GM23338 (cell line): ENCODE results near the gene C22orf15. TPM values are rescaled to one million over a fixed set of nuclear protein-coding genes. Genes with fewer than 3 reads are reported as not detected.
A peak's percentile ranks its signal among the peaks of the same experiment; 100 is the strongest.

Experiments used
- ATAC-seq: fragments of 200-7000 bp; cut with Tn5 transposase; 3 replicates; pipeline ENCODE4 v1.9.1; 2020
- DNase-seq: peaks from one replicate; pipeline ENCODE4 v3.0.0-alpha.2; 2015; ENCODE audit warnings: low spot score
- H2AFZ ChIP-seq: fragments of 200-600 bp; sonication (generic); 2 replicates; pipeline ENCODE4 v1.8.0; 2016; ENCODE audit warnings: antibody characterized with exemption, mild to moderate bottlenecking, moderate library complexity
- H3F3A ChIP-seq: fragments of 200-600 bp; sonication (generic); replicated peaks from 2 replicates; pipeline ENCODE4 v1.8.0; 2017; ENCODE audit warnings: antibody characterized with exemption, mixed run types, low read depth
- H3K27ac ChIP-seq: fragments of 200-600 bp; sonication (generic); 2 replicates; pipeline ENCODE4 v1.6.1; 2016; ENCODE audit warnings: low read depth
- H3K27me3 ChIP-seq: fragments of 200-600 bp; sonication (generic); 2 replicates; pipeline ENCODE4 v1.8.0; 2016; ENCODE audit warnings: mild to moderate bottlenecking, mixed run types, moderate library complexity; ENCODE audit not compliant: insufficient read depth
- H3K36me3 ChIP-seq: fragments of 200-600 bp; sonication (generic); 2 replicates; pipeline ENCODE4 v1.8.0; 2016; ENCODE audit warnings: mild to moderate bottlenecking; ENCODE audit not compliant: insufficient read depth
- H3K4me1 ChIP-seq: fragments of 200-600 bp; sonication (generic); 2 replicates; pipeline ENCODE4 v1.8.0; 2016; ENCODE audit warnings: mild to moderate bottlenecking, moderate library complexity; ENCODE audit not compliant: insufficient read depth
- H3K4me2 ChIP-seq: fragments of 200-600 bp; sonication (generic); 2 replicates; pipeline ENCODE4 v1.7.1; 2017; ENCODE audit warnings: mixed run types
- H3K4me3 ChIP-seq: fragments of 200-600 bp; sonication (generic); 2 replicates; pipeline ENCODE4 v1.6.1; 2016; ENCODE audit warnings: mixed run types
- H3K79me2 ChIP-seq: fragments of 200-600 bp; sonication (generic); replicated peaks from 2 replicates; pipeline ENCODE4 v1.8.0; 2017; ENCODE audit warnings: mild to moderate bottlenecking; ENCODE audit not compliant: insufficient read depth
- H3K9me2 ChIP-seq: fragments of 200-600 bp; sonication (generic); 2 replicates; pipeline ENCODE4 v1.8.0; 2017; ENCODE audit not compliant: insufficient read depth
- H4K20me1 ChIP-seq: fragments of 200-600 bp; sonication (generic); replicated peaks from 2 replicates; pipeline ENCODE4 v1.8.0; 2017; ENCODE audit warnings: mild to moderate bottlenecking; ENCODE audit not compliant: insufficient read depth
- H3K27ac Mint-ChIP-seq: 2 replicates; pipeline ENCODE4 v1.8.0; 2020; ENCODE audit warnings: inconsistent platforms, mild to moderate bottlenecking, moderate library complexity, mixed read lengths
- H3K27me3 Mint-ChIP-seq: 3 replicates; pipeline ENCODE4 v1.8.0; 2022; ENCODE audit warnings: low read depth, mild to moderate bottlenecking, moderate library complexity, mixed read lengths, inconsistent platforms; ENCODE audit not compliant: insufficient read depth, poor library complexity
- H3K36me3 Mint-ChIP-seq: 3 replicates; pipeline ENCODE4 v1.8.0; 2021; ENCODE audit warnings: low read depth, mild to moderate bottlenecking, inconsistent platforms, moderate library complexity, mixed read lengths
- H3K4me1 Mint-ChIP-seq: 3 replicates; pipeline ENCODE4 v1.8.0; 2020; ENCODE audit warnings: mild to moderate bottlenecking, inconsistent platforms, mixed read lengths
- H3K4me3 Mint-ChIP-seq: 3 replicates; pipeline ENCODE4 v1.8.0; 2021; ENCODE audit warnings: moderate library complexity, mild to moderate bottlenecking, inconsistent platforms, mixed read lengths
- H3K9me3 Mint-ChIP-seq: 3 replicates; pipeline ENCODE4 v1.8.0; 2020; ENCODE audit warnings: moderate library complexity, mild to moderate bottlenecking, inconsistent platforms, mixed read lengths
- JUNB ChIP-seq: IDR thresholded peaks from one replicate; pipeline ENCODE4 v1.6.1; 2016; ENCODE audit warnings: antibody characterized with exemption; ENCODE audit not compliant: unreplicated experiment
- NANOG ChIP-seq: IDR thresholded peaks from 2 replicates; pipeline ENCODE4 v1.6.1; 2016; ENCODE audit warnings: antibody characterized with exemption, borderline replicate concordance
- POLR2AphosphoS5 ChIP-seq: IDR thresholded peaks from 2 replicates; pipeline ENCODE4 v1.6.1; 2016; ENCODE audit warnings: antibody characterized with exemption, low read depth
- STAT1 ChIP-seq: IDR thresholded peaks from one replicate; pipeline ENCODE4 v1.6.1; 2016; ENCODE audit warnings: antibody characterized with exemption; ENCODE audit not compliant: unreplicated experiment
- polyA plus RNA-seq: library from polyadenylated mRNA; unstranded; fragments of >200 nt; fragmentation: Nextera tagmentation; extraction: Ambion mirVana; gene quantifications from 2 replicates; pipeline ENCODE4 v1.2.1, GENCODE V29; 2016
- total RNA-seq: library from RNA; depleted of rRNA; stranded (reverse); fragments of >200 nt; shearing (Covaris generic); gene quantifications from 2 replicates; pipeline ENCODE4 v1.2.3, GENCODE V29; 2014
- TF ChIP-seq, protein P1 (sequence below): fragments of 250-450 bp; sonication (Bioruptor Pico); IDR thresholded peaks from 2 replicates; pipeline ENCODE4 v1.5.0; 2020; ENCODE audit warnings: mild to moderate bottlenecking, moderate library complexity
- TF ChIP-seq, protein P2 (sequence below), 2 experiments: fragments of 200-600 bp in 1 of 2; sonication (generic) in 1 of 2; conservative IDR thresholded peaks; 2 replicates each; pipeline versions ENCODE4 v1.5.1 to v1.6.1; 2016 to 2017; ENCODE audit warnings: antibody characterized with exemption in 2 of 2, low read depth in 2 of 2, mild to moderate bottlenecking in 2 of 2, moderate library complexity in 1 of 2

Gene C22orf15
- total and polyA plus RNA-seq, 2 experiments from 2014 or later, result 3.6 to 9.3 TPM

DNA sequence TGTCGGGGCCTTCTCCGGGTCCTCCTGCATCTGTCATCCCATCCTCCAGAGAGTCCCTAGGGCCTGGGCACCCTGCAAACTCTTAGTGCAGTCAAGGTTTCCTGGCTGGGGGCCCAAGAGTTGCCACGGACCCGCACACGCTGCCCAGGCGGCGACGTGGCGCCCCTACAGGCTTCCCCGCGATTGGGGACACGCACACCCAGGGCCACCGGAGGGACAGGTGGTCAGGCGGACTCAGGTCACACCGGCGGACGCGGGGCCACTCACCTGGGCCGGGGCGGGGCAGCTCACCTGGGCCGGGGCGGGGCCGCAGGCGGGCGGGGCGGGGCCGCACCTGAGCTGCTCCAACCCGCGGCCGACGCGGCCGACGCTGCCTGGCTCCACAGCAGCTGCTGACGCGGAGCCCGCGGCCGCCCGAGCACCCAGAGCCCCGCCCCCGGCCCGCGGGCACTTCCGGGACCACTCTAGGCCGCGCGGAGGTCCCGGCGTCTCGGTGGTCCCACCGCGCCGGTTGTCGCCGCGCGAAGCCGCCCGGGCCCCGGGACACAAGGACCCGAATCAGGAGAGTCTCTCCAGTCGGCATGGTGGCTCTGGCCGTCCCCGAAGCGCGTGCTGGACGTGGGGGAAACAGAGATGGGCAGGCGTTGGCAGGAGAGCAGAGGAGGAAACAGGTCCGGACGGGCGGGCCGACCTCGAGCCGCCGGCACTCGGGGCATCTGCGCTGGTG is 11.9 kb upstream of the C22orf15 start, which contains the start of gene ZNF70 (continued):
- TF ChIP-seq, protein P1, sequence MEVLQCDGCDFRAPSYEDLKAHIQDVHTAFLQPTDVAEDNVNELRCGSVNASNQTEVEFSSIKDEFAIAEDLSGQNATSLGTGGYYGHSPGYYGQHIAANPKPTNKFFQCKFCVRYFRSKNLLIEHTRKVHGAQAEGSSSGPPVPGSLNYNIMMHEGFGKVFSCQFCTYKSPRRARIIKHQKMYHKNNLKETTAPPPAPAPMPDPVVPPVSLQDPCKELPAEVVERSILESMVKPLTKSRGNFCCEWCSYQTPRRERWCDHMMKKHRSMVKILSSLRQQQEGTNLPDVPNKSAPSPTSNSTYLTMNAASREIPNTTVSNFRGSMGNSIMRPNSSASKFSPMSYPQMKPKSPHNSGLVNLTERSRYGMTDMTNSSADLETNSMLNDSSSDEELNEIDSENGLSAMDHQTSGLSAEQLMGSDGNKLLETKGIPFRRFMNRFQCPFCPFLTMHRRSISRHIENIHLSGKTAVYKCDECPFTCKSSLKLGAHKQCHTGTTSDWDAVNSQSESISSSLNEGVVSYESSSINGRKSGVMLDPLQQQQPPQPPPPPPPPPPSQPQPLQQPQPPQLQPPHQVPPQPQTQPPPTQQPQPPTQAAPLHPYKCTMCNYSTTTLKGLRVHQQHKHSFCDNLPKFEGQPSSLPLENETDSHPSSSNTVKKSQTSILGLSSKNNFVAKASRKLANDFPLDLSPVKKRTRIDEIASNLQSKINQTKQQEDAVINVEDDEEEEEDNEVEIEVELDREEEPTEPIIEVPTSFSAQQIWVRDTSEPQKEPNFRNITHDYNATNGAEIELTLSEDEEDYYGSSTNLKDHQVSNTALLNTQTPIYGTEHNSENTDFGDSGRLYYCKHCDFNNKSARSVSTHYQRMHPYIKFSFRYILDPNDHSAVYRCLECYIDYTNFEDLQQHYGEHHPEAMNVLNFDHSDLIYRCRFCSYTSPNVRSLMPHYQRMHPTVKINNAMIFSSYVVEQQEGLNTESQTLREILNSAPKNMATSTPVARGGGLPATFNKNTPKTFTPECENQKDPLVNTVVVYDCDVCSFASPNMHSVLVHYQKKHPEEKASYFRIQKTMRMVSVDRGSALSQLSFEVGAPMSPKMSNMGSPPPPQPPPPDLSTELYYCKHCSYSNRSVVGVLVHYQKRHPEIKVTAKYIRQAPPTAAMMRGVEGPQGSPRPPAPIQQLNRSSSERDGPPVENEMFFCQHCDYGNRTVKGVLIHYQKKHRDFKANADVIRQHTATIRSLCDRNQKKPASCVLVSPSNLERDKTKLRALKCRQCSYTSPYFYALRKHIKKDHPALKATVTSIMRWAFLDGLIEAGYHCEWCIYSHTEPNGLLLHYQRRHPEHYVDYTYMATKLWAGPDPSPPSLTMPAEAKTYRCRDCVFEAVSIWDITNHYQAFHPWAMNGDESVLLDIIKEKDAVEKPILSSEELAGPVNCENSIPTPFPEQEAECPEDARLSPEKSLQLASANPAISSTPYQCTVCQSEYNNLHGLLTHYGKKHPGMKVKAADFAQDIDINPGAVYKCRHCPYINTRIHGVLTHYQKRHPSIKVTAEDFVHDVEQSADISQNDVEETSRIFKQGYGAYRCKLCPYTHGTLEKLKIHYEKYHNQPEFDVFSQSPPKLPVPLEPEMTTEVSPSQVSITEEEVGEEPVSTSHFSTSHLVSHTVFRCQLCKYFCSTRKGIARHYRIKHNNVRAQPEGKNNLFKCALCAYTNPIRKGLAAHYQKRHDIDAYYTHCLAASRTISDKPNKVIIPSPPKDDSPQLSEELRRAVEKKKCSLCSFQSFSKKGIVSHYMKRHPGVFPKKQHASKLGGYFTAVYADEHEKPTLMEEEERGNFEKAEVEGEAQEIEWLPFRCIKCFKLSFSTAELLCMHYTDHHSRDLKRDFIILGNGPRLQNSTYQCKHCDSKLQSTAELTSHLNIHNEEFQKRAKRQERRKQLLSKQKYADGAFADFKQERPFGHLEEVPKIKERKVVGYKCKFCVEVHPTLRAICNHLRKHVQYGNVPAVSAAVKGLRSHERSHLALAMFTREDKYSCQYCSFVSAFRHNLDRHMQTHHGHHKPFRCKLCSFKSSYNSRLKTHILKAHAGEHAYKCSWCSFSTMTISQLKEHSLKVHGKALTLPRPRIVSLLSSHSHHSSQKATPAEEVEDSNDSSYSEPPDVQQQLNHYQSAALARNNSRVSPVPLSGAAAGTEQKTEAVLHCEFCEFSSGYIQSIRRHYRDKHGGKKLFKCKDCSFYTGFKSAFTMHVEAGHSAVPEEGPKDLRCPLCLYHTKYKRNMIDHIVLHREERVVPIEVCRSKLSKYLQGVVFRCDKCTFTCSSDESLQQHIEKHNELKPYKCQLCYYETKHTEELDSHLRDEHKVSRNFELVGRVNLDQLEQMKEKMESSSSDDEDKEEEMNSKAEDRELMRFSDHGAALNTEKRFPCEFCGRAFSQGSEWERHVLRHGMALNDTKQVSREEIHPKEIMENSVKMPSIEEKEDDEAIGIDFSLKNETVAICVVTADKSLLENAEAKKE (CRISPR knock-in tag), result no peak
- TF ChIP-seq STAT1, result no peak

DNA sequence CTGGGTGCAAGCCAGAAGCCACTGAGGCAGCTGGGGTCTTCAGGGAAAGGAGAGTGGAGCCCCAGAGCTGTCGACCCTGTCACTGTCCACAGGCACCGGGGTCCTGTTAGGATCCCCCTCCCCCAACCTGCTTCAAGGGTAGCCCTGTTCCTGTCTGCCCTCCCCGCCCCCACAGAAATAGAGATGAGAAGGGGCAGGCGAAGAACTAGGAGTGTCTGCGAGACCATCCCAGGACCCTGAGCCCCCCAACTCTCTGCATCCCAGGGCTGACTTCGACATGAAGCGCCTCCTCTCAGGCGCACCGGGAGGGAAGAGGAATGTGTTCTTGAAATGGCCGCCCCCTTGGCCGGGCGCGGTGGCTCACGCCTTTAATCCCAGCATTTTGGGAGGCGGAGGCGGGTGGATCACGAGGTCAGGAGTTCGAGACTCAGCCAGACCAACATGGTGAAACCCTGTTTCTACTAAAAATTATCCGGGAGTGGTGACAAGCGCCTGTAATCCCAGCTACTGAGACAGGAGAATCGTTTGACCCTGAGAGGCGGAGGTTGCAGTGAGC is 11.3 kb upstream of the C22orf15 start:
- Histone ChIP-seq H3F3A (0 out of 2 replicates have a peak, but pooled peaks cover 5% of the 10 kb centered on the region), H3K4me1 (peaks cover 11% of the 10 kb centered on the region), H3K9me2 (no peaks in the 10 kb centered on the region), H3K27me3 (no peaks in the 10 kb centered on the region), H3K27ac (peak overlapping the region; percentile 90), H3K79me2 (no peaks in the 10 kb centered on the region; the same call in 1 of the 2 replicates), H3K36me3 (no peaks in the 10 kb centered on the region), H3K4me2 (peak overlapping the region; percentile 83), H4K20me1 (no peaks in the 10 kb centered on the region), H2AFZ (peak overlapping the region; percentile 91), H3K4me3 (peak overlapping the region; percentile 91)
- Mint-ChIP-seq H3K4me3 (peak overlapping the region; percentile 82), H3K27me3 (peaks cover 15% of the 10 kb centered on the region), H3K4me1 (peaks cover 28% of the 10 kb centered on the region), H3K9me3 (no peaks in the 10 kb centered on the region), H3K27ac (peak overlapping the region; percentile 84), H3K36me3 (no peaks in the 10 kb centered on the region; the same call in 2 of the 3 replicates)
- DNase-seq (peak; percentile 69), ATAC-seq (peak; percentile 32)
- TF ChIP-seq, protein P2, sequence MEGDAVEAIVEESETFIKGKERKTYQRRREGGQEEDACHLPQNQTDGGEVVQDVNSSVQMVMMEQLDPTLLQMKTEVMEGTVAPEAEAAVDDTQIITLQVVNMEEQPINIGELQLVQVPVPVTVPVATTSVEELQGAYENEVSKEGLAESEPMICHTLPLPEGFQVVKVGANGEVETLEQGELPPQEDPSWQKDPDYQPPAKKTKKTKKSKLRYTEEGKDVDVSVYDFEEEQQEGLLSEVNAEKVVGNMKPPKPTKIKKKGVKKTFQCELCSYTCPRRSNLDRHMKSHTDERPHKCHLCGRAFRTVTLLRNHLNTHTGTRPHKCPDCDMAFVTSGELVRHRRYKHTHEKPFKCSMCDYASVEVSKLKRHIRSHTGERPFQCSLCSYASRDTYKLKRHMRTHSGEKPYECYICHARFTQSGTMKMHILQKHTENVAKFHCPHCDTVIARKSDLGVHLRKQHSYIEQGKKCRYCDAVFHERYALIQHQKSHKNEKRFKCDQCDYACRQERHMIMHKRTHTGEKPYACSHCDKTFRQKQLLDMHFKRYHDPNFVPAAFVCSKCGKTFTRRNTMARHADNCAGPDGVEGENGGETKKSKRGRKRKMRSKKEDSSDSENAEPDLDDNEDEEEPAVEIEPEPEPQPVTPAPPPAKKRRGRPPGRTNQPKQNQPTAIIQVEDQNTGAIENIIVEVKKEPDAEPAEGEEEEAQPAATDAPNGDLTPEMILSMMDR (conservative IDR thresholded peaks at IDR 0.05; ENCODE audit: low read depth in 2 of 2), result no peak
- TF ChIP-seq, protein P1 (CRISPR knock-in tag), result no peak
- TF ChIP-seq JUNB (no peak), POLR2AphosphoS5 (no peak), STAT1 (no peak), NANOG (no peak)
